Measurements from ENCODE around the gene MYBBP1A. TPM values are rescaled to one million over a fixed set of nuclear protein-coding genes. Genes with fewer than 3 reads are reported as not detected.

Gene MYBBP1A
- total and polyA plus RNA-seq, 7 donors, result 28.5 to 63.2 (median 41.0) TPM

DNA sequence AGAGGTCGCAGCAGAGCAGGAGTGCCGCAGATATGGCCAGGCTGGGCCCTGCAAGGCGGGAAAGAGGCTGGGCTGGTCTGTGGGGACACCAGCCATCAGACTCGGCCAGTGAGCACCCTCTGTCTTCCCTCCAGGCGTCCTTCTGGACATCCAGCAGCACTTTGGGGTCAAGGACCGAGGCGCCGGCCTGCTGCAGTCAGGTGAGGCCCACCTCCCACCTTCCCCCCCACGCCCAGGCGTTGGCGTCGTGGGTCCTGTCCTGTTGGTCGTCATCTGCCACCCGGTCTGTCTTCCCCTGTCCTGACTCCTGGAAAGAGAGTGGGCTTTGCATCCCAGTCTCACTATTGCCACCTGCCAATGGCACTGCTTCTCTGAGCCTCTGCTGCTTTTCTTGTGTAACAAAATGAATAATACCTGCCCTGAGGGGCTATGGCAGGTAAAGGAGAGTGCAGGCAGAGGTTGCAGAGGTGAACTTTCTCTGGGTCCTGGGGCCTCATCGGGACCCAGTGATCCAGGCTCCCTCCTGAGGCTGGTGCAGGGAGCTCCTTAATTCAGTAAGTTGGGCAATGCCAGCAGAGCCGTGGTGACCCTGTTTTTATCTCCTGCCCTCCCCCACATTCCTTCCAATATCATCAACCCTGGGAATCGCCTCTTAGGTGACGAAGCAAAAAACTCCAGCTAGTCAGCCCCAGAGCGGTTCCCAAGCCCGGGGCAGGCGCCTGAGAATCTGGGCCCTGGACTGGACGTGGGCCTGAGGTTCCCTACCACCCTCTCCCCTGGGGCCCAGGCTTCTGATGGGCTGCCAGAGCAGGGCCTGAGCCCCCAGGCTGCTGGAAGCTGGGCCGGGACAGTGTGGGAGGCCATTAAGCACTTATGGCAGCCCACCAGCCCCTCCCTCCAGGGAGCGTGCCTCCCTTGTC lies 41.8 kb downstream of the MYBBP1A start:
- intact Hi-C loops (cut with DNase I), result no loop called here
- DNase-seq, result no peak
- Histone ChIP-seq H3K9me3 (no peaks in the 10 kb centered on the region), H3K27me3 (ENCODE audit: insufficient read depth in 3 of 3, low read length in 2 of 3) (no peaks in the 10 kb centered on the region), H3K36me3 (ENCODE audit: insufficient read depth in 1 of 2, low read depth in 1 of 2) (no peaks in the 10 kb centered on the region), H3K4me1 (peaks cover 4% of the 10 kb centered on the region), H3K4me3 (no peak overlapping the region), H3K27ac (no peak overlapping the region)
- TF ChIP-seq, protein P1, sequence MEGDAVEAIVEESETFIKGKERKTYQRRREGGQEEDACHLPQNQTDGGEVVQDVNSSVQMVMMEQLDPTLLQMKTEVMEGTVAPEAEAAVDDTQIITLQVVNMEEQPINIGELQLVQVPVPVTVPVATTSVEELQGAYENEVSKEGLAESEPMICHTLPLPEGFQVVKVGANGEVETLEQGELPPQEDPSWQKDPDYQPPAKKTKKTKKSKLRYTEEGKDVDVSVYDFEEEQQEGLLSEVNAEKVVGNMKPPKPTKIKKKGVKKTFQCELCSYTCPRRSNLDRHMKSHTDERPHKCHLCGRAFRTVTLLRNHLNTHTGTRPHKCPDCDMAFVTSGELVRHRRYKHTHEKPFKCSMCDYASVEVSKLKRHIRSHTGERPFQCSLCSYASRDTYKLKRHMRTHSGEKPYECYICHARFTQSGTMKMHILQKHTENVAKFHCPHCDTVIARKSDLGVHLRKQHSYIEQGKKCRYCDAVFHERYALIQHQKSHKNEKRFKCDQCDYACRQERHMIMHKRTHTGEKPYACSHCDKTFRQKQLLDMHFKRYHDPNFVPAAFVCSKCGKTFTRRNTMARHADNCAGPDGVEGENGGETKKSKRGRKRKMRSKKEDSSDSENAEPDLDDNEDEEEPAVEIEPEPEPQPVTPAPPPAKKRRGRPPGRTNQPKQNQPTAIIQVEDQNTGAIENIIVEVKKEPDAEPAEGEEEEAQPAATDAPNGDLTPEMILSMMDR (IDR thresholded peaks at IDR 0.05), result no peak
- WGBS, 3 donors, result 84 to 86% (median 85%) methylated on average over 22 to 24 of the region's 24 CpGs
- no peak for ATAC-seq

- no peak overlapping the region for H3K27ac ChIP-seq
- peaks cover 4% of the 10 kb centered on the region for H3K4me1 ChIP-seq
- no peak for DNase-seq
- 84 to 89% (median 87%) methylated on average over 31 of the region's 31 CpGs for WGBS, 3 donors
- TF ChIP-seq, protein P1 (IDR thresholded peaks at IDR 0.05), result no peak
- intact Hi-C loops (cut with DNase I), result no loop called here
- H3K9me3 ChIP-seq, result no peaks in the 10 kb centered on the region
- H3K36me3 ChIP-seq (ENCODE audit: insufficient read depth in 1 of 2, low read depth in 1 of 2), result no peaks in the 10 kb centered on the region
- H3K27me3 ChIP-seq (ENCODE audit: insufficient read depth in 3 of 3, low read length in 2 of 3), result no peaks in the 10 kb centered on the region
- ATAC-seq, result no peak
- no peak overlapping the region for H3K4me3 ChIP-seq
Observed at GRCh38 chr17:4512156-4513112, 42.8 kb downstream of the MYBBP1A start.

GRCh38 chr17:4511199-4511932 lies 43.8 kb downstream of the MYBBP1A start:
- H3K27me3 ChIP-seq (ENCODE audit: insufficient read depth in 3 of 3, low read length in 2 of 3), result no peaks in the 10 kb centered on the region
- TF ChIP-seq, protein P1 (IDR thresholded peaks at IDR 0.05), result no peak
- H3K36me3 ChIP-seq (ENCODE audit: insufficient read depth in 1 of 2, low read depth in 1 of 2), result no peaks in the 10 kb centered on the region
- no peak overlapping the region for H3K4me3 ChIP-seq
- intact Hi-C loops (cut with DNase I), result no loop called here
- H3K4me1 ChIP-seq, result peaks cover 7% of the 10 kb centered on the region
- no peaks in the 10 kb centered on the region for H3K9me3 ChIP-seq
- DNase-seq (no peak), ATAC-seq (no peak)
- 79 to 86% (median 83%) methylated on average over 10 of the region's 10 CpGs for WGBS, 3 donors
- H3K27ac ChIP-seq, result no peak overlapping the region

DNA sequence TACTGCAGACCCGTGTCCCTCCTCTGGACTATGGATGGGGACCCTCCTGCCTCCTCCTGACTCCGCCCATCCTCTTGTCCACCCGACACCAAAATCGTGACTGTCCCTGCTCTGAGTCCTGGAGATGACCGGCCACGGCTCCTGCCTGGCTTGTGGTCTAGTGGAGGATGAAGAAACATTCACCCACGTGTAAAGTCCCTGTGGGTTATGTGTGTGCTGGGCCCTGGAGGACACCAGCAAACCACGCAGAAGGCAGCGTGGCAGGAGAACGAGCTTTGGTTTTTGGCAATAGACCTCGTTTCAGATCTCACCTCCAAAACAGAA lies 44.6 kb downstream of the MYBBP1A start:
- Histone ChIP-seq H3K27ac (peak overlapping the region; percentile 4), H3K27me3 (ENCODE audit: insufficient read depth in 3 of 3, low read length in 2 of 3) (no peaks in the 10 kb centered on the region), H3K36me3 (ENCODE audit: insufficient read depth in 1 of 2, low read depth in 1 of 2) (no peaks in the 10 kb centered on the region), H3K4me1 (peaks cover 7% of the 10 kb centered on the region), H3K9me3 (no peaks in the 10 kb centered on the region), H3K4me3 (no peak overlapping the region)
- no peak for ATAC-seq
- TF ChIP-seq, protein P1 (IDR thresholded peaks at IDR 0.05), result no peak
- intact Hi-C loops (cut with DNase I), result no loop called here
- DNase-seq, result no peak
- 66 to 70% (median 68%) methylated on average over 11 of the region's 11 CpGs for WGBS, 3 donors

Data from psoas muscle (tissue), 8 donors.